ENCODE results near the gene CEP57.
"Not testable (repeated sequence)": the region's sequence is repeated elsewhere in the genome, so short reads cannot be mapped to it uniquely, and the experiment has no call there.

Gene CEP57

DNA sequence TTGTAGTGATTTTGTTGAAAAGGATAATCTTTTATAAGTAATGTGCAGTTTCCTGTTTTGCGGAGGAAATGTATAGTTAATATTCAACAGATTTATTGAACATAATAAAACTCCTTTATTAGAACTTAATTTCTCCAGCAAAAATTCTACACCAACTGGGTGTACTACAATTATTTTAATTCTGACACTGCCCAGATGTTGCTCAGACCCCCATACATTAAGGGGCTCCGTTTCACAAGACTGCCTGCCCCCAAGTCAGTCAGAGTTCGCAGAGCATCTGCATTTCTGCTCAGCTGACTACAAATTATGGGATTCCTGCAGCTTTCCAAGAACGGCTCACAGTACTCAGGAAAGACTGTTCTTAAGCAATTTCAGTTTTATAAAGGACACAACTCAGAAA lies 6.2 kb downstream of the CEP57 start:
- DNase-seq (ENCODE audit: low spot score) = no peak

- no peak for DNase-seq (ENCODE audit: low spot score)
These were observed 9.2 kb downstream of the CEP57 start for GRCh38 chr11:95799546-95799945.

DNA sequence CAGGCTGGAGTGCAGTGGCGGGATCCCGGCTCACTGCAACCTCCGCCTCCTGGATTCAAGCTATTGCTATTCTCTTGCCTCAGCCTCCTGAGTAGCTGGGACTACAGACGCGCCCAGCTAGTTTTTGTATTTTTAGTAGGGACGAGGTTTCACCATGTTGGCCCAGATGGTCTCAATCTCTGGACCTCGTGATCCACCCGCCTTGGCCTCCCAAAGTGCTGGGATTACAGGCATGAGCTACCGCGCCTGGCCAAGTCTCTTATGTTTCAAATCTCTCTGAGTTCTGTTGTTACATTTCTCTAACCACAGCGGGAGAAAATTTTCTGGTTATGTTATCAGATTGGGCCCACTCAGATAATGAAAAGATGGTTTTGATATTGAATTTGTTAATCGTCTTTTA lies 10.1 kb downstream of the CEP57 start:
- no peak for DNase-seq (ENCODE audit: low spot score)

DNA sequence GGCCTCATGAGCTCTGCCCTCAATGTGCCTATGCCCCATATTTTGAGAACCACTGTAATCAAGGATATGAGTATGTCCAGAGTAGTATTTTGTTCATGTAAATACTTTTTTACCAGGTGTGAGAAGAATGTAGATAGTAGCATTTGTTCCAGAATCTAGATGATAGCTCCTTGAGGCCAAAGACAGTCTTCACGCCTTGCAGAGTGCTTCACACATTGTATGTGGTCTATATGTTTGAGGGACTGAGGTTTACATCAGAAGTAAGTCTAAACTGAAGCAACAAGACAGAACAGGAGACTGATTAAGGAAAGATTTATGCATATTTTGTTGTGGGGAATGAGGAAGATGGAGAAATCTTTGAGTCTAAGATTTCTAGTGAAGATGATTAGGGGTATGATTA lies 12.5 kb downstream of the CEP57 start:
- DNase-seq (ENCODE audit: low spot score) = no peak

GRCh38 chr11:95803973-95804372 lies 13.7 kb downstream of the CEP57 start:
- no peak for DNase-seq (ENCODE audit: low spot score)

- DNase-seq (ENCODE audit: low spot score) = no peak
These were observed 15.6 kb downstream of the CEP57 start for GRCh38 chr11:95805869-95806268.

DNA sequence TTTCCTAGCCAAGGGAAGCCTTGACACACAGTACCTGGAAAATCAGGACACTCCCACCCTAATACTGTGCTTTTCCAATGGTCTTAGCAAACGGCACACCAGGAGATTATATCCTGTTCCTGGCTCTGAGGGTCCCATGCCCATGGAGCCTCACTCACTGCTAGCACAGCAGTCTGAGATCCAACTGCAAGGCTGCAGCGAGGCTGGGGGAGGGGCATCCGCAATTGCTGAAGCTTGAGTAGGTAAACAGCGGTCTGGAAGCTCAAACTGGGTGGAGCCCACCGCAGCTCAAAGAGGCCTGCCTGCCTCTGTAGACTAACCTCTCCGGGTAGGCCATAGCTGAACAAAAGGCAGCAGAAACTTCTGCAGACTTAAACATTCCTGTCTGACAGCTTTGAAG lies 16.2 kb downstream of the CEP57 start:
- not testable (repeated sequence) for DNase-seq (ENCODE audit: low spot score)

GRCh38 chr11:95811052-95811451 lies 20.8 kb downstream of the CEP57 start:
- DNase-seq (ENCODE audit: low spot score) = not testable (repeated sequence)

- DNase-seq (ENCODE audit: low spot score) = no peak
These were observed 25.7 kb downstream of the CEP57 start for GRCh38 chr11:95816037-95816436.

GRCh38 chr11:95821640-95822039 lies 31.3 kb downstream of the CEP57 start:
- DNase-seq (ENCODE audit: low spot score) = no peak

GRCh38 chr11:95827696-95828095 lies 37.4 kb downstream of the CEP57 start:
- no peak for DNase-seq (ENCODE audit: low spot score)

- no peak for DNase-seq (ENCODE audit: low spot score)
These were observed 39.4 kb downstream of the CEP57 start for GRCh38 chr11:95829580-95830259.

DNA sequence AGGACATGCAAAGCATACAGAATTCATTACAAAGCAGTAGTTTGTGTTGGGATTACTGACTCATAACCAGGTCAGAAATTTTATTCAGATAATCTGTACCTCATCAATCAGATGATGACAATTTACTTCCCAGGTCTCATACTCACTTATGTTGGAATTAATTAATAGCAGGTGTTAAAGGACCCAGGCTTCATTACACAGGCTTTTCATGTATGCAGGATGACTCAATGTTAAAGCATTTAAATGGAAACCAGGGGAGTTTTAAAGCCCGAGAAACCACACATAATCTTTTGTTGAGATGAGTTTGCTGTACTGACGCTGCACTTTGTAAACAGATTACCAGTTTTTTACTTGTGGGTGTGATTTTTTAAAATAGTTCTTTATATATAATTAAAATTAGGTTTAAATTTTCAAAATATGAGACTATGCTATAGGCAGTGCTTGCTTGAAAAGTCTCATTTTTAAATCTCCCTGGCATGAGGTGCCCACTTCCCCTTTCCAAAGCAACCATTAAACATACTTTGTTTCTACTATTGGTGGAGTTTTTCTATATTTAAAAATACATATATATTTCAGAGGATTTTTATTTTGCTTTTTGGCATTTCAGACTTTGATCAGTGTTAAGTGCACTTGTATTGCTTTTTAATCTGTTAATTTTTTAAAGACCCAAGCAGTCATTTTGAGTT lies 41.0 kb downstream of the CEP57 start:
- no peak for DNase-seq (ENCODE audit: low spot score)

GRCh38 chr11:95832763-95833162 lies 42.5 kb downstream of the CEP57 start:
- DNase-seq (ENCODE audit: low spot score) = no peak

DNA sequence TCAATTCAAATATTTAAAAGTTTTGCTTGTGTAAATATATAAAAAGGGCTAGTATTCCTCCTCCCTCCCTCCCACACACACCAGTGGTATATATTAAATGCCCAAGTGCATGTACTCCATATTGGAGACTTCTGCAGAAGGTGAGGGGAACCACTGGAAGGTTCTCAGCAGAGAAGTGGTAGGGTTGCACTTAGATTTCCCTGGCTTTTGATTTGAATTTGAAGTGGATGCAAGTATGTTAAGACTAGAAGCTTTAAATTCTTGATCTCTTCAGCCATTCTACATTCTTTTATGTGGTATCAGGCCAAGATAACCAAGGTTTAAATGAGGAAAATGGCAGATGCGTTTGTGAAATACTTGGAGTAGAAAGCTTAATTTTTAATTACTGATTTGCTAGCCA lies 43.1 kb downstream of the CEP57 start:
- DNase-seq (ENCODE audit: low spot score) = no peak

- DNase-seq (ENCODE audit: low spot score) = no peak
These were observed 45.1 kb downstream of the CEP57 start for GRCh38 chr11:95835351-95835750.

DNA sequence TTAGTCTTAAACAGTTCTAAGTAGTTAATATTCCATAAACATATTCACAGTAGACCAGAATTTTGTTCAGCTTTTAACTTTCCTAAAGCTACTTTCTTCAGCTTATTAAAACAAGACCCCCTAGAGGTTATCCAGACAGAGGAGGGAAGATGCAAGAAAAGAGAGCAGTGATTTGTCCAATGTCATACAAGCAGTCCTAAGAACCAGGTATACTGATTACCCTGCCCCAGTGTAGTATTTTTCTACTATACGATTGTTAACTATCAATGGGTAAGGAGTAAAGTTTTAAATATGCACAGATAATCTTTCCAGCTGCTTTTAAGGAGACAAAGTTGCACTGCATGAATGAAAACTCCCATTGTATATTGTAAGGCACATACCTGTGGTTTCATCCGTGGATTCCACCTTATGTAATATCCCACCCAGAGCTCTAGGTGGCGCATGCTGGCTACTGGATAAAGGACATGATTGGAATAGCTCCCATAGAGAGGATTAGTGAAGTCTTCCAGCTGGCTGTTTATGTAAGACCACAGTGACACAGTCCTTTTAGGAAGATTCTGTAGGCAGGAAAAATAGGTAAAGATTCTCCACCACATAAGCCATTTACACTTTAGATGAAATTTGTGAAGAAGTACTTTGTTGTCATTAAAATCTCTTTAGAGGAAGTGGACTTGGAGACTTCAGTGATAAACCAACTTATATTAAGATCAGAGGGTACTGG lies 45.6 kb downstream of the CEP57 start:
- DNase-seq (ENCODE audit: low spot score) = peak; percentile 70

- DNase-seq (ENCODE audit: low spot score) = no peak
These were observed 54.9 kb downstream of the CEP57 start for GRCh38 chr11:95845167-95845566.

DNA sequence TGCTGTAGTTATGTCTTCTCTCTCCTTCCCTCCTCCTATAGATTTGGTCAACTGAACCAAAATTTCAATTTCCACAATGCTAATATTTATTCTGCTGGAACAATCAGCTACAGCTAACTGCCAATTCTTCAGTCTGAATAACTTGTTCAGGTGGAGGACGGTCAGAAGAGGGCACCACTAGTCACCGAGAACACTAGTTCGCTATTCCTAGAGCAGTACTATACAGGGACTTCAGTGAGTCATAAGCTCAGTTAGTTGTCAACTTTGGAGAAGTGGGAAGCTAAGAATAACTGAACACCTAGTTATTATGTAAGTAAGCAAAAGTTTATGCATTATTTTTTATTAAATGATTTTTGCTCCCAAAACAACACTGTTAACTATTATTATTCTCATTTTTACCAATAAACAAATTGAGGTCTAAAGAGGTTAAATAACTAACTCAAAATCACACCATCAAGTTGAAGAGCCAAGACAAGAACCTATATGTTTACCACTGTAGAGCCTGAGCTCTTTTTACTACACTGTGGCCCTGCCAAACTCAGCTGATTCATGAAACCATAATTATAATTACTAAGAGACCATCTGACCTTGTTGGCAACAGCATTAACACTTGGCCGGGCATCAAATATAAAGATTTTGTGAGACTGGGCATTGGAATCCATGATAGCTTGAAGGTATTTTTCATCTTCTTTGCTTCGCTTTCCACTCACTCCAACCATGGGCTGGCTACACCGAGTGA lies 59.0 kb downstream of the CEP57 start:
- peak; percentile 16 for DNase-seq (ENCODE audit: low spot score)

DNA sequence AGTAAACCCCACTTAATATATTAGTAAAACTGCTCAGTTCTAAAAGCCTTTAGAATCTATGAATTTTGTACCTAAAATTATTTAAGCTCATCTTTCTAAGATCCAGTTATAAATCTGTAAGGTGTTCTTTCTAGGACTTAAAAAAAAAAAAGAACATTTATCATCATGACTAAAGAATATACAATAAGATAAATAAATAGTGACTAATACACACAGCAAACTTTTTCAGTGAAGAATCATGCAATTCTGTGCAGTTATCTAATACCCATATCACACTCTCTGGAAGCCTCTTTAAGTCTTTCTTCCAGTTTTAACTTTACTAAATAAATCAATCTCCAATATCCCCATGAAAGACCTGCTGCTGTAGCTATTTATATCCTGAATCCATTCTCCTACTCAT lies 59.8 kb downstream of the CEP57 start:
- DNase-seq (ENCODE audit: low spot score) = no peak

GRCh38 chr11:95853138-95853537 lies 62.8 kb downstream of the CEP57 start:
- no peak for DNase-seq (ENCODE audit: low spot score)

- DNase-seq (ENCODE audit: low spot score) = no peak
These were observed 63.6 kb downstream of the CEP57 start for GRCh38 chr11:95853862-95854261.

Measured in SK-N-DZ (cell line).